HK-2 (cell line): ENCODE data around the gene DCN.
A peak's percentile ranks its signal among the peaks of the same experiment; 100 is the strongest.
"Not testable (repeated sequence)": the region's sequence is repeated elsewhere in the genome, so short reads cannot be mapped to it uniquely, and the experiment has no call there.

Source experiments
- DNase-seq: peaks from one replicate; pipeline ENCODE4 v3.0.0-alpha.2; 2018; ENCODE audit not compliant: unreplicated experiment

Gene DCN

GRCh38 chr12:91182636-91183455 lies at the start of gene DCN:
Gene DCN (minus strand): TSS chr12:91182817. CDS start chr12:91178552, 4,265 bp downstream.
- no peak for DNase-seq

GRCh38 chr12:91230841-91231240 lies 48.2 kb upstream of the DCN start:
- no peak for DNase-seq

- DNase-seq = no peak
Observed at GRCh38 chr12:91226951-91227350, 44.3 kb upstream of the DCN start.

GRCh38 chr12:91225316-91225715 lies 42.7 kb upstream of the DCN start:
- DNase-seq = no peak

- no peak for DNase-seq
Observed at GRCh38 chr12:91224401-91224800, 41.8 kb upstream of the DCN start.

- DNase-seq = no peak
Observed at GRCh38 chr12:91222746-91223145, 40.1 kb upstream of the DCN start.

GRCh38 chr12:91219919-91220318 lies 37.3 kb upstream of the DCN start:
- DNase-seq = no peak

GRCh38 chr12:91219511-91219910 lies 36.9 kb upstream of the DCN start:
- peak; percentile 22 for DNase-seq

GRCh38 chr12:91216871-91217270 lies 34.3 kb upstream of the DCN start:
- no peak for DNase-seq

- DNase-seq = no peak
Observed at GRCh38 chr12:91215940-91216454, 33.4 kb upstream of the DCN start.

GRCh38 chr12:91211866-91212265 lies 29.2 kb upstream of the DCN start:
- DNase-seq = no peak

- DNase-seq = no peak
Observed at GRCh38 chr12:91210618-91211017, 28.0 kb upstream of the DCN start.

- DNase-seq = no peak
Observed at GRCh38 chr12:91210144-91210543, 27.5 kb upstream of the DCN start.

GRCh38 chr12:91207301-91207700 lies 24.7 kb upstream of the DCN start:
- not testable (repeated sequence) for DNase-seq

GRCh38 chr12:91205811-91206210 lies 23.2 kb upstream of the DCN start:
- DNase-seq = no peak

GRCh38 chr12:91204421-91204820 lies 21.8 kb upstream of the DCN start:
- no peak for DNase-seq

GRCh38 chr12:91203610-91204009 lies 21.0 kb upstream of the DCN start:
- DNase-seq = no peak

GRCh38 chr12:91202390-91202789 lies 19.8 kb upstream of the DCN start:
- no peak for DNase-seq

- DNase-seq = no peak
Observed at GRCh38 chr12:91196436-91196835, 13.8 kb upstream of the DCN start.

- DNase-seq = no peak
Observed at GRCh38 chr12:91194500-91194899, 11.9 kb upstream of the DCN start.

GRCh38 chr12:91191513-91192111 lies 9.0 kb upstream of the DCN start:
- no peak for DNase-seq

- DNase-seq = no peak
Observed at GRCh38 chr12:91189516-91189915, 6.9 kb upstream of the DCN start.

GRCh38 chr12:91188778-91189177 lies 6.2 kb upstream of the DCN start:
- no peak for DNase-seq
